ENCODE data around the gene SPNS1.
"Not testable (repeated sequence)": the region's sequence is repeated elsewhere in the genome, so short reads cannot be mapped to it uniquely, and the experiment has no call there.

SPNS1 gene

DNA sequence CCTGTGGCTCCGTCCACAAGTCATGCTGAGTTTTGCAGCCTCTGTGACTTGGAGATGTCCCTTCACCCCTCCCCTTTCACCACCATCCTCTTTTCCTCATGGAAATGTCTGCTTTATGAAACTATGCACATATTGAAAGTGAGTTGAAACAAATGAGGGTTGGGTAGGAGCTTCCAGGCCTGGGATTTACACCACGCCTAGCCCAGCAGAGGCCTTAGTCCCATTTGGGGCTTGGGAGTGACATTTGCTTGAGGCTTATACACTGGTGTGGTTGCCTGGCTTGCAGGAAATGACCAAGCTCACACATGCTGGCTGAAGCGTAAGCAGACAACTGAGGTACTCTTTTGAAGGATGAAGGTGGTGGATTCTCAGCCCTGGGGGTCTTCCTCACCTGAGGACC, 10.5 kb upstream of the SPNS1 start:
- no peaks in the 10 kb centered on the region for H3K9me3 ChIP-seq
- H3K27ac ChIP-seq, result no peak overlapping the region
- TF ChIP-seq, protein P1, sequence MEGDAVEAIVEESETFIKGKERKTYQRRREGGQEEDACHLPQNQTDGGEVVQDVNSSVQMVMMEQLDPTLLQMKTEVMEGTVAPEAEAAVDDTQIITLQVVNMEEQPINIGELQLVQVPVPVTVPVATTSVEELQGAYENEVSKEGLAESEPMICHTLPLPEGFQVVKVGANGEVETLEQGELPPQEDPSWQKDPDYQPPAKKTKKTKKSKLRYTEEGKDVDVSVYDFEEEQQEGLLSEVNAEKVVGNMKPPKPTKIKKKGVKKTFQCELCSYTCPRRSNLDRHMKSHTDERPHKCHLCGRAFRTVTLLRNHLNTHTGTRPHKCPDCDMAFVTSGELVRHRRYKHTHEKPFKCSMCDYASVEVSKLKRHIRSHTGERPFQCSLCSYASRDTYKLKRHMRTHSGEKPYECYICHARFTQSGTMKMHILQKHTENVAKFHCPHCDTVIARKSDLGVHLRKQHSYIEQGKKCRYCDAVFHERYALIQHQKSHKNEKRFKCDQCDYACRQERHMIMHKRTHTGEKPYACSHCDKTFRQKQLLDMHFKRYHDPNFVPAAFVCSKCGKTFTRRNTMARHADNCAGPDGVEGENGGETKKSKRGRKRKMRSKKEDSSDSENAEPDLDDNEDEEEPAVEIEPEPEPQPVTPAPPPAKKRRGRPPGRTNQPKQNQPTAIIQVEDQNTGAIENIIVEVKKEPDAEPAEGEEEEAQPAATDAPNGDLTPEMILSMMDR (IDR thresholded peaks at IDR 0.05), result no peak
- peaks cover 65% of the 10 kb centered on the region for H3K36me3 ChIP-seq
- no peaks in the 10 kb centered on the region for H3K4me1 ChIP-seq (ENCODE audit: control insufficient read depth in 1 of 2, insufficient read depth in 1 of 2, low read depth in 1 of 2, low read length in 1 of 2)
- no peaks in the 10 kb centered on the region for H3K27me3 ChIP-seq
- no peak overlapping the region for H3K4me3 ChIP-seq (ENCODE audit: low read depth in 1 of 2, low read length in 1 of 2)

DNA sequence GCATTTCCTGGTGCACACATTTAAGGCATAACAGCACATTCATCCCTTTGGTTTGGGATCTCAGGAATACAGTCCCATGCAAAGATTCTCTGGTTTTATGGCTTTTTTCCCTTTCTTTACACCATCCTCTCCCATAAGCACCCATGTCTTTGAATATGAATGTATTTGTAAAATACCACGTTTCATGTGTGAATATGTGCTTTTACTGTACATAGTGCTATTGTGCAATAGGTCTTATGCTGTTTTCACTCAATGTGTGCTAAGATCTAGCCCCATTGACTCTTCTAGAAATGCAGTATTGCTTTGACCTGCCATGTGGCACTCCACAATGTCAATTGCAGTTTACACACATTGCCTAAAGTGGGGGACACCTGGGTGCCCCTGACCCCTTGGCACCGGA, 10.1 kb upstream of the SPNS1 start:
- H3K4me1 ChIP-seq (ENCODE audit: control insufficient read depth in 1 of 2, insufficient read depth in 1 of 2, low read depth in 1 of 2, low read length in 1 of 2), result no peaks in the 10 kb centered on the region
- H3K4me3 ChIP-seq (ENCODE audit: low read depth in 1 of 2, low read length in 1 of 2), result no peak overlapping the region
- H3K36me3 ChIP-seq, result peaks cover 62% of the 10 kb centered on the region
- H3K27ac ChIP-seq, result no peak overlapping the region
- TF ChIP-seq, protein P1 (IDR thresholded peaks at IDR 0.05), result no peak
- no peaks in the 10 kb centered on the region for H3K9me3 ChIP-seq
- no peaks in the 10 kb centered on the region for H3K27me3 ChIP-seq

GRCh38 chr16:28967156-28967555, 7.4 kb upstream of the SPNS1 start:
- H3K36me3 ChIP-seq, result peaks cover 39% of the 10 kb centered on the region
- TF ChIP-seq, protein P1 (IDR thresholded peaks at IDR 0.05), result no peak
- H3K27me3 ChIP-seq, result no peaks in the 10 kb centered on the region
- no peaks in the 10 kb centered on the region for H3K4me1 ChIP-seq (ENCODE audit: control insufficient read depth in 1 of 2, insufficient read depth in 1 of 2, low read depth in 1 of 2, low read length in 1 of 2)
- no peak overlapping the region for H3K27ac ChIP-seq
- H3K9me3 ChIP-seq, result no peaks in the 10 kb centered on the region
- no peak overlapping the region for H3K4me3 ChIP-seq (ENCODE audit: low read depth in 1 of 2, low read length in 1 of 2)

DNA sequence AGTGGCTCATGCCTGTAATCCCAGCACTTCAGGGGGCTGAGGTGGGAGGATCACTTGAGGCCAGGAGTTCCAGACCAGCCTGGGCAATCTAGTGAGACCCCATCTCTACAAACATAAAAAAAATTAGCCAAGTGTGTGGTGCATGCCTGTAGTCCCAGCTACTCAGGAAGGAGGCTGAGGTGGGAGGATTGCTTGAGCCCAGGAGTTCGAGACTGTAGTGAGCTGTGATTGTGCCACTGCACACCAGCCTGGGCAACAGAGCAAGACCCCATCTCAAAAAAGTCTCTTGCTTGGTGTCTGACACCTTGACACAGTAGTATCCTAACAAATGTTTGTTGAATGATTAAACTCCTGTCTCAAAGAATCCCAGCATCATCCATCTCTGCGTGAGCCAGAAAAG, 4.9 kb upstream of the SPNS1 start:
- H3K9me3 ChIP-seq; H3K27me3 ChIP-seq; H3K4me3 ChIP-seq (ENCODE audit: low read depth in 1 of 2, low read length in 1 of 2); H3K27ac ChIP-seq; H3K4me1 ChIP-seq (ENCODE audit: control insufficient read depth in 1 of 2, insufficient read depth in 1 of 2, low read depth in 1 of 2, low read length in 1 of 2): not testable (repeated sequence)
- peaks cover 14% of the 10 kb centered on the region for H3K36me3 ChIP-seq

DNA sequence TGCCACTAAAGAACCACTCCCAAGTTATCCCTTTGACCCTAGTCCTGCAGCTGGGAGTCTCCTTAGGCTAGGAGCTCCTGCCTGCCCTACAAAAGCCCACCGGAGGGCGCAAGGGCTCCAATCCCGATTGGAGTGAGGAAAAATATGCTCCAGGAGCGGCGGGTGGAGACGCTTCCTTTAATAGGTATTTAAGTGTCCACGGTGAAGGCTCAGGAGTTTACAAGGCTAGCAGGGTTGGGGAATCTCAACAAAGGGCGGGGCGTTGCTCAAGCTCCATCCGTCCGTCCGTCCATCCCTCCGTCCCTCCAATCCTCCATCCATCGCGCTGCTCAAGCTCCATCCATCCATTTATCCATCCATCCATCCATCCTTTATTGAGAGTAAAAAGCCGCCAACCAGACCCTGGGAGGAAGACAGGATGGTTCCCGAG, 556 bp upstream of the SPNS1 start:
- TF ChIP-seq, protein P1 (IDR thresholded peaks at IDR 0.05), result no peak

DNA sequence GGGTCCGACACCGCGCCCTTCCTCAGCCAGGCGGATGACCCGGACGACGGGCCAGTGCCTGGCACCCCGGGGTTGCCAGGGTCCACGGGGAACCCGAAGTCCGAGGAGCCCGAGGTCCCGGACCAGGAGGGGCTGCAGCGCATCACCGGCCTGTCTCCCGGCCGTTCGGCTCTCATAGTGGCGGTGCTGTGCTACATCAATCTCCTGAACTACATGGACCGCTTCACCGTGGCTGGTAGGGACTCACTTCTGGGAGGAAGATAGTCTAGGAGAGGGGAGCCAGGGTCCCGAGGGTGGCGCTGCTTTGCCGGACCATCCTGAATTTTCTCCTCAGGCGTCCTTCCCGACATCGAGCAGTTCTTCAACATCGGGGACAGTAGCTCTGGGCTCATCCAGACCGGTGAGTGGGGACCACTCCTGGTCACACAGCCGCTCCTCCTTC, 601 bp downstream of the SPNS1 start:
- TF ChIP-seq, protein P1 (IDR thresholded peaks at IDR 0.05), result no peak
- H3K4me3 ChIP-seq (ENCODE audit: low read depth in 1 of 2, low read length in 1 of 2), result peak overlapping the region; percentile 85 to 94
- H3K27me3 ChIP-seq, result no peaks in the 10 kb centered on the region
- peaks cover 46 to 49% of the 10 kb centered on the region in 2 experiments for H3K4me1 ChIP-seq (ENCODE audit: control insufficient read depth in 1 of 2, insufficient read depth in 1 of 2, low read depth in 1 of 2, low read length in 1 of 2)
- H3K9me3 ChIP-seq, result no peaks in the 10 kb centered on the region
- no peaks in the 10 kb centered on the region for H3K36me3 ChIP-seq
- H3K27ac ChIP-seq, result peak overlapping the region; percentile 68

More for the DNA sequence above, 556 bp upstream of the SPNS1 start:
- Histone ChIP-seq H3K4me1 (ENCODE audit: control insufficient read depth in 1 of 2, insufficient read depth in 1 of 2, low read depth in 1 of 2, low read length in 1 of 2) (peaks cover 45 to 49% of the 10 kb centered on the region in 2 experiments), H3K27me3 (no peaks in the 10 kb centered on the region), H3K27ac (peak overlapping the region; percentile 68), H3K9me3 (no peaks in the 10 kb centered on the region), H3K36me3 (no peaks in the 10 kb centered on the region), H3K4me3 (ENCODE audit: low read depth in 1 of 2, low read length in 1 of 2) (peak overlapping the region; percentile 85 to 94)
